Upper lobe of right lung (tissue), 1 donor: ENCODE measurements around the gene NCKAP5. TPM values are rescaled to one million over a fixed set of nuclear protein-coding genes. Genes with fewer than 3 reads are reported as not detected.
"Not testable (repeated sequence)": the region's sequence is repeated elsewhere in the genome, so short reads cannot be mapped to it uniquely, and the experiment has no call there.

Source experiments
- ATAC-seq: fragments of 200-7000 bp; cut with Tn5 transposase; one replicate; pipeline ENCODE4 v1.9.1; 2020; ENCODE audit warnings: mild to moderate bottlenecking, moderate library complexity
- DNase-seq: peaks from one replicate; pipeline ENCODE4 v3.0.0-alpha.2; 2020
- H3K27ac ChIP-seq: fragments of 200-600 bp; one replicate; pipeline ENCODE4 v1.8.0; 2022
- H3K27me3 ChIP-seq: fragments of 200-600 bp; one replicate; pipeline ENCODE4 v1.8.0; 2022; ENCODE audit warnings: mild to moderate bottlenecking
- H3K36me3 ChIP-seq: fragments of 200-600 bp; one replicate; pipeline ENCODE4 v1.8.0; 2022
- H3K4me1 ChIP-seq: fragments of 200-600 bp; one replicate; pipeline ENCODE4 v1.8.0; 2022
- H3K4me3 ChIP-seq: fragments of 200-600 bp; one replicate; pipeline ENCODE4 v1.8.0; 2022; ENCODE audit warnings: mild to moderate bottlenecking
- H3K9me3 ChIP-seq: fragments of 200-600 bp; one replicate; pipeline ENCODE4 v1.8.0; 2022
- intact Hi-C: fragments of 100-400 bp; cut with DNase I; formaldehyde crosslinking; loops from one replicate; pipeline ENCODE4 v1.11.0; 2022
- total RNA-seq: library from RNA; stranded (reverse); fragmentation: NEBNext Ultra II Directional; extraction: Animal tissue kit (Norgen Biotek cat#: 25700); gene quantifications from one replicate; pipeline ENCODE4 v1.2.1, GENCODE V29; 2021
- TF ChIP-seq, protein P1 (sequence below): fragments of 200-600 bp; IDR thresholded peaks from one replicate; pipeline ENCODE4 v1.8.0; 2022; ENCODE audit warnings: antibody characterized with exemption
- donor health status: DM: no; HTN: yes; CAD: no; lungs with severe emphysema.

The NCKAP5 gene
- total RNA-seq, 1 donor from 2014 or later, result 40.8 TPM

DNA sequence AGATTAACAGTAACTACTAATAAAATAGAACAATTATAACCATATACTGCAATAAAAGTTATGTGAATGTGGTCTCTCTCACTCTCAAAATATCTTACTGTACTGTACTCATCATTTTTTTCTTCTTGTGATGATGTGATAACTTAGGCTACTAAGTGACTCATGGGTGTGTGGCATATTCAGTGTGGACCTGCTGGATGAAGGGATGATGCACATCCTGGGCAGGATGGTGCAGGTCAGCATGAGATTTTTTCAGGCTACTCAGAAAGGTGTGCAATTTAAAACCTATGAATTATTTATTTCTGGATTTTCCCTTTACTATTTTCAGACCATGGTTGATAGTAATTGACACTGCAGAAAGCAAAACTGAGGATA lies 90.7 kb downstream of the NCKAP5 start:
- Histone ChIP-seq H3K27me3 (no peaks in the 10 kb centered on the region), H3K9me3 (no peaks in the 10 kb centered on the region), H3K27ac (no peak overlapping the region), H3K36me3 (no peaks in the 10 kb centered on the region), H3K4me1 (no peaks in the 10 kb centered on the region), H3K4me3 (no peak overlapping the region)
- intact Hi-C loops, result no loop called here
- ATAC-seq, result no peak
- DNase-seq, result no peak
- TF ChIP-seq, protein P1, sequence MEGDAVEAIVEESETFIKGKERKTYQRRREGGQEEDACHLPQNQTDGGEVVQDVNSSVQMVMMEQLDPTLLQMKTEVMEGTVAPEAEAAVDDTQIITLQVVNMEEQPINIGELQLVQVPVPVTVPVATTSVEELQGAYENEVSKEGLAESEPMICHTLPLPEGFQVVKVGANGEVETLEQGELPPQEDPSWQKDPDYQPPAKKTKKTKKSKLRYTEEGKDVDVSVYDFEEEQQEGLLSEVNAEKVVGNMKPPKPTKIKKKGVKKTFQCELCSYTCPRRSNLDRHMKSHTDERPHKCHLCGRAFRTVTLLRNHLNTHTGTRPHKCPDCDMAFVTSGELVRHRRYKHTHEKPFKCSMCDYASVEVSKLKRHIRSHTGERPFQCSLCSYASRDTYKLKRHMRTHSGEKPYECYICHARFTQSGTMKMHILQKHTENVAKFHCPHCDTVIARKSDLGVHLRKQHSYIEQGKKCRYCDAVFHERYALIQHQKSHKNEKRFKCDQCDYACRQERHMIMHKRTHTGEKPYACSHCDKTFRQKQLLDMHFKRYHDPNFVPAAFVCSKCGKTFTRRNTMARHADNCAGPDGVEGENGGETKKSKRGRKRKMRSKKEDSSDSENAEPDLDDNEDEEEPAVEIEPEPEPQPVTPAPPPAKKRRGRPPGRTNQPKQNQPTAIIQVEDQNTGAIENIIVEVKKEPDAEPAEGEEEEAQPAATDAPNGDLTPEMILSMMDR, result no peak

DNA sequence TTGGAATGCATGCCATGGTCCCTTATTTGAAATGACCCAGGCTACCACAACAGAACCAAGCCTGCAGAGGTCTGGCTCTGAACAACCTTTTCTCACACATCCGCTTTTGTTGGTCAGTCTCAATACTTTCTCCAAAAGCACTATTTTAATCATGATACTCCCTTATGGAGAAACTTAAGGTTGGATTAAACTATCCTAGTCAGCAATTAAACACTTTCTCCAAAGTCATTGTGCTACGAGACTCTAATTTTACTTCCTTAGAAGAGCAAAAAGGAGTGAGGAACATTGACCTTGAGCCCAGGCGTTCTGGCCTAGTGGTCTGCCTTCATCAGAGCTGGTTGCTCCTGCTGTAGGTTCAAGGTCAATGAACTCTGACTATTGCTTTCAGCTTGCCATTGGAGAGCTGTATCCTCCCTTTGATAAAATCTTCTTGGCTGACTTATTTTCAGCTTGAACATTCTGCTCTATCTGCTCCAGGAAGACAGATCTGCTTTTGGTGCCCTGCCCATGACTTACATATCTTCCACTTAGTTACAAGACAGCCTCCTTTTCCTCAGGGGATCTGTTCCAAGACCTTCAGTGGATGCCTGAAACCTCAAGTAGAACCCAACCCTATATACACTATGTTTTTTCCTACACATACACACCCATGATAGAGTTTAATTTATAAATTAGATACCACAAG lies 91.2 kb downstream of the NCKAP5 start:
- no peaks in the 10 kb centered on the region for H3K4me1 ChIP-seq
- H3K9me3 ChIP-seq, result no peaks in the 10 kb centered on the region
- no peak for ATAC-seq
- no peaks in the 10 kb centered on the region for H3K36me3 ChIP-seq
- no peak overlapping the region for H3K4me3 ChIP-seq
- no peak for DNase-seq
- intact Hi-C loops, result no loop called here
- TF ChIP-seq, protein P1, result no peak
- H3K27ac ChIP-seq, result no peak overlapping the region
- H3K27me3 ChIP-seq, result no peaks in the 10 kb centered on the region

GRCh38 chr2:133476286-133476685 lies 92.0 kb downstream of the NCKAP5 start:
- no peak overlapping the region for H3K4me3 ChIP-seq
- H3K4me1 ChIP-seq, result no peaks in the 10 kb centered on the region
- H3K36me3 ChIP-seq, result no peaks in the 10 kb centered on the region
- H3K27ac ChIP-seq, result no peak overlapping the region
- TF ChIP-seq, protein P1, result no peak
- no peak for ATAC-seq
- no peak for DNase-seq
- intact Hi-C loops, result no loop called here
- no peaks in the 10 kb centered on the region for H3K27me3 ChIP-seq
- H3K9me3 ChIP-seq, result no peaks in the 10 kb centered on the region

- H3K27ac ChIP-seq, result no peak overlapping the region
- H3K4me1 ChIP-seq, result no peaks in the 10 kb centered on the region
- H3K27me3 ChIP-seq, result no peaks in the 10 kb centered on the region
- ATAC-seq, result no peak
- H3K9me3 ChIP-seq, result no peaks in the 10 kb centered on the region
- H3K36me3 ChIP-seq, result no peaks in the 10 kb centered on the region
- no peak for DNase-seq
- intact Hi-C loops, result no loop called here
- no peak overlapping the region for H3K4me3 ChIP-seq
- TF ChIP-seq, protein P1, result no peak
Observed at GRCh38 chr2:133475610-133476009, 92.7 kb downstream of the NCKAP5 start.

DNA sequence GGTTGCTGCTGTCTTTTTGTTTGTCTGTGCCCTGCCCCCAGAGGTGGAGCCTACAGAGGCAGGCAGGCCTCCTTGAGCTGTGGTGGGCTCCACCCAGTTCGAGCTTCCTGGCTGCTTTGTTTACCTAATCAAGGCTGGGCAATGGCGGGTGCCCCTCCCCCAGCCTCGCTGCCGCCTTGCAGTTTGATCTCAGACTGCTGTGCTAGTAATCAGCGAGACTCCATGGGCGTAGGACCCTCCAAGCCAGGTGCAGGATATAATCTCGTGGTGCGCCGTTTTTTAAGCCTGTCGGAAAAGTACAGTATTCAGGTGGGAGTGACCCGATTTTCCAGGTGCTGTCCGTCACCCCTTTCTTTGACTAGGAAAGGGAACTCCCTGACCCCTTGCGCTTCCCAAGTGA lies 97.8 kb downstream of the NCKAP5 start:
- intact Hi-C loops, H3K4me1 ChIP-seq, ATAC-seq: not testable (repeated sequence)

GRCh38 chr2:133462811-133463210 lies 105.5 kb downstream of the NCKAP5 start:
- TF ChIP-seq, protein P1, result no peak
- intact Hi-C loops, result no loop called here
- H3K9me3 ChIP-seq, result no peaks in the 10 kb centered on the region
- ATAC-seq, result no peak
- no peak overlapping the region for H3K4me3 ChIP-seq
- no peak overlapping the region for H3K27ac ChIP-seq
- H3K36me3 ChIP-seq, result no peaks in the 10 kb centered on the region
- DNase-seq, result no peak
- H3K27me3 ChIP-seq, result no peaks in the 10 kb centered on the region
- H3K4me1 ChIP-seq, result no peaks in the 10 kb centered on the region

More for the DNA sequence above, 97.8 kb downstream of the NCKAP5 start:
- not testable (repeated sequence) for H3K27ac ChIP-seq, H3K4me3 ChIP-seq, H3K27me3 ChIP-seq, DNase-seq, H3K36me3 ChIP-seq, H3K9me3 ChIP-seq
